Large intestine (tissue), 1 donor: ENCODE results near the gene LRRC8D. TPM values are rescaled to one million over a fixed set of nuclear protein-coding genes. Genes with fewer than 3 reads are reported as not detected.

Experiments used
- polyA plus RNA-seq: library from polyadenylated mRNA; unstranded; fragments of 120-200 nt; gene quantifications from one replicate; pipeline ENCODE4 v1.2.1, GENCODE V29; 2013

LRRC8D gene
- polyA plus RNA-seq, 1 donor: 33.3 TPM

Other genes with a start within 250 kb of the LRRC8D start
- gene LRRC8C, start 187.9 kb upstream of the LRRC8D start, polyA plus RNA-seq: 5.0 TPM
- 49.4 TPM for gene ZNF326, start 174.1 kb downstream of the LRRC8D start, polyA plus RNA-seq